IMR-90 (cell line): ENCODE data around the gene TMEM170A. TPM values are rescaled to one million over a fixed set of nuclear protein-coding genes. Genes with fewer than 3 reads are reported as not detected.

Source experiments
- ATAC-seq: fragments of 200-7000 bp; cut with Tn5 transposase; 2 replicates; pipeline ENCODE4 v1.9.1; 2020; ENCODE audit warnings: low read depth, mild to moderate bottlenecking, moderate library complexity
- BruUV-seq: library from RNA; stranded (reverse); fragments of 400-500 nt; replicated peaks from 2 replicates; lab custom pipeline; 2021; lab: Mats Ljungman, UMichigan
- CTCF ChIA-PET: fragments of 300-600 bp; formaldehyde crosslinking; extraction: SDS; loops from one replicate; lab custom pipeline; 2021; ENCODE audit warnings: antibody characterized with exemption; lab: Yijun Ruan, JAX
- POLR2A ChIA-PET: fragments of 300-600 bp; sonication (Branson Sonifier 250); formaldehyde crosslinking; loops from one replicate; lab custom pipeline; 2022; ENCODE audit warnings: antibody characterized with exemption; ENCODE audit not compliant: unreplicated experiment; lab: Charles Lee
- DNase-seq: peaks from one replicate; pipeline ENCODE4 v3.0.0; 2013
- H2AFZ ChIP-seq: replicated peaks from 2 replicates; pipeline ENCODE3; 2013; ENCODE audit warnings: low read length, mild to moderate bottlenecking; ENCODE audit not compliant: poor library complexity
- H2AK5ac ChIP-seq: 2 replicates; pipeline ENCODE4 v1.6.1; 2013; ENCODE audit warnings: low read depth, low read length, inconsistent platforms
- H2AK9ac ChIP-seq: replicated peaks from 2 replicates; pipeline ENCODE3; 2013; ENCODE audit warnings: mild to moderate bottlenecking, low read depth, low read length, moderate library complexity; ENCODE audit not compliant: poor library complexity
- H2BK120ac ChIP-seq: 2 replicates; pipeline ENCODE4 v1.6.1; 2013; ENCODE audit warnings: low read depth, low read length, inconsistent platforms
- H2BK15ac ChIP-seq: 3 replicates; pipeline ENCODE4 v1.6.1; 2013; ENCODE audit warnings: low read depth, low read length, inconsistent platforms
- H2BK20ac ChIP-seq: 2 replicates; pipeline ENCODE4 v1.6.1; 2013; ENCODE audit warnings: low read depth, mild to moderate bottlenecking, inconsistent platforms, low read length, moderate library complexity
- H2BK5ac ChIP-seq: 2 replicates; pipeline ENCODE4 v1.6.1; 2013; ENCODE audit warnings: mild to moderate bottlenecking, low read depth, low read length, inconsistent platforms; ENCODE audit not compliant: poor library complexity, severe bottlenecking
- H3K14ac ChIP-seq: replicated peaks from 2 replicates; pipeline ENCODE4 v1.6.1; 2013; ENCODE audit warnings: low read depth, low read length, inconsistent platforms
- H3K18ac ChIP-seq: 2 replicates; pipeline ENCODE4 v1.6.1; 2013; ENCODE audit warnings: low read depth, low read length, control low read depth
- H3K23ac ChIP-seq: 2 replicates; pipeline ENCODE4 v1.6.1; 2013; ENCODE audit warnings: low read depth, low read length, inconsistent platforms
- H3K27ac ChIP-seq: 2 replicates; pipeline ENCODE4 v1.5.1; 2013; ENCODE audit warnings: mild to moderate bottlenecking, control low read depth, low read length; ENCODE audit not compliant: insufficient read depth
- H3K27me3 ChIP-seq: 2 replicates; pipeline ENCODE4 v1.6.1; 2013; ENCODE audit warnings: low read length; ENCODE audit not compliant: control insufficient read depth, insufficient read depth
- H3K36me3 ChIP-seq: 2 replicates; pipeline ENCODE4 v1.6.1; 2013; ENCODE audit warnings: low read length, mixed read lengths; ENCODE audit not compliant: control insufficient read depth, insufficient read depth
- H3K4ac ChIP-seq: 2 replicates; pipeline ENCODE4 v1.6.1; 2013; ENCODE audit warnings: low read depth, low read length, inconsistent platforms
- H3K4me1 ChIP-seq: 2 replicates; pipeline ENCODE4 v1.6.1; 2013; ENCODE audit warnings: low read length, mixed read lengths; ENCODE audit not compliant: control insufficient read depth, insufficient read depth
- H3K4me2 ChIP-seq: 2 replicates; pipeline ENCODE4 v1.6.1; 2013; ENCODE audit warnings: low read depth, mild to moderate bottlenecking, control low read depth, low read length, moderate library complexity
- H3K4me3 ChIP-seq: 2 replicates; pipeline ENCODE4 v1.5.1; 2013; ENCODE audit warnings: low read depth, mild to moderate bottlenecking, control low read depth, low read length, moderate library complexity; ENCODE audit not compliant: insufficient read depth
- H3K56ac ChIP-seq: 2 replicates; pipeline ENCODE4 v1.6.1; 2013; ENCODE audit warnings: low read length, inconsistent platforms; ENCODE audit not compliant: insufficient read depth; ENCODE audit errors: extremely low read depth
- H3K79me1 ChIP-seq, 2 experiments: 2 replicates each; pipeline ENCODE4 v1.6.1; 2013; ENCODE audit warnings: low read length in 2 of 2, inconsistent platforms in 1 of 2, low read depth in 1 of 2
- H3K9ac ChIP-seq: 2 replicates; pipeline ENCODE4 v1.6.1; 2013; ENCODE audit warnings: low read depth, low read length, control low read depth
- H3K9me1 ChIP-seq: 2 replicates; pipeline ENCODE4 v1.6.1; 2013; ENCODE audit warnings: low read length, inconsistent platforms; ENCODE audit not compliant: insufficient read depth
- H3K9me3 ChIP-seq: 2 replicates; pipeline ENCODE4 v1.6.1; 2013; ENCODE audit warnings: low read length; ENCODE audit not compliant: control insufficient read depth, insufficient read depth
- H4K20me1 ChIP-seq: 2 replicates; pipeline ENCODE4 v1.6.1; 2013; ENCODE audit warnings: low read length, inconsistent platforms; ENCODE audit not compliant: insufficient read depth
- H4K5ac ChIP-seq: 2 replicates; pipeline ENCODE4 v1.6.1; 2013; ENCODE audit warnings: mild to moderate bottlenecking, low read depth, low read length, control low read depth
- H4K8ac ChIP-seq, 2 experiments: 2 replicates each; pipeline ENCODE4 v1.6.1; 2013; ENCODE audit warnings: low read depth in 2 of 2, low read length in 2 of 2, control low read depth in 1 of 2, inconsistent platforms in 1 of 2
- H4K91ac ChIP-seq: 2 replicates; pipeline ENCODE4 v1.6.1; 2013; ENCODE audit warnings: low read depth, low read length, inconsistent platforms; ENCODE audit not compliant: insufficient read depth
- BHLHE40 ChIP-seq: fragments of 150-350 bp; IDR thresholded peaks from 2 replicates; pipeline ENCODE4 v1.6.1; 2016; ENCODE audit warnings: mild to moderate bottlenecking, low read depth, low read length
- CEBPB ChIP-seq: IDR thresholded peaks from 2 replicates; pipeline ENCODE4 v1.6.1; 2012; ENCODE audit warnings: low read depth, low read length, improper control_type of control experiment
- CHD1 ChIP-seq: IDR thresholded peaks from 2 replicates; pipeline ENCODE4 v1.6.1; 2012; ENCODE audit warnings: low read depth, low read length, improper control_type of control experiment
- CTCF ChIP-seq: conservative IDR thresholded peaks from 2 replicates; pipeline ENCODE4 v1.5.1; 2012; ENCODE audit warnings: mild to moderate bottlenecking, low read depth, low read length, improper control_type of control experiment
- ELK1 ChIP-seq: fragments of 150-350 bp; IDR thresholded peaks from 2 replicates; pipeline ENCODE4 v1.6.1; 2016; ENCODE audit warnings: low read depth, mild to moderate bottlenecking, low read length, moderate library complexity, borderline replicate concordance
- MAFK ChIP-seq: IDR thresholded peaks from 2 replicates; pipeline ENCODE4 v1.6.1; 2012; ENCODE audit warnings: low read depth, low read length, improper control_type of control experiment
- MAZ ChIP-seq: IDR thresholded peaks from 2 replicates; pipeline ENCODE4 v1.6.1; 2012; ENCODE audit warnings: low read depth, mild to moderate bottlenecking, low read length, improper control_type of control experiment, moderate library complexity, borderline replicate concordance
- MXI1 ChIP-seq: IDR thresholded peaks from 2 replicates; pipeline ENCODE4 v1.6.1; 2012; ENCODE audit warnings: low read depth, mild to moderate bottlenecking, low read length, moderate library complexity, borderline replicate concordance
- NFE2L2 ChIP-seq: fragments of 150-350 bp; IDR thresholded peaks from 2 replicates; pipeline ENCODE4 v1.6.1; 2016; ENCODE audit warnings: low read depth, mild to moderate bottlenecking, low read length
- POLR2A ChIP-seq: IDR thresholded peaks from 2 replicates; pipeline ENCODE4 v1.6.1; 2012; ENCODE audit warnings: mild to moderate bottlenecking, low read depth, low read length
- RAD21 ChIP-seq: IDR thresholded peaks from 2 replicates; pipeline ENCODE4 v1.6.1; 2012; ENCODE audit warnings: low read length, improper control_type of control experiment
- RCOR1 ChIP-seq: IDR thresholded peaks from 2 replicates; pipeline ENCODE4 v1.6.1; 2012; ENCODE audit warnings: mild to moderate bottlenecking, low read length, improper control_type of control experiment; ENCODE audit not compliant: insufficient replicate concordance
- RFX5 ChIP-seq: IDR thresholded peaks from 2 replicates; pipeline ENCODE4 v1.8.0; 2012; ENCODE audit warnings: low read depth, mild to moderate bottlenecking, low read length, moderate library complexity
- SMC3 ChIP-seq: fragments of 150-350 bp; IDR thresholded peaks from 2 replicates; pipeline ENCODE4 v1.6.1; 2016; ENCODE audit warnings: low read depth, mild to moderate bottlenecking, antibody characterized with exemption, low read length, moderate library complexity
- WGBS, 2 experiments: methylation state at CpG; one replicate each; pipeline versions ENCODE4 v1.1.5 to v1.1.7; 2013; ENCODE audit warnings: missing lambda C conversion rate in 2 of 2; ENCODE audit not compliant: insufficient read length in 1 of 2; ENCODE audit errors: extremely low coverage in 2 of 2; 5-methylcytosine and 5-hydroxymethylcytosine counted together
- dilution Hi-C: fragments of 300-500 bp; cut with HindIII; formaldehyde crosslinking; loops from one replicate; pipeline ENCODE4 v1.14.3; 2018; ENCODE audit warnings: low sequenced_read_pairs; ENCODE audit not compliant: unreplicated experiment
- in situ Hi-C: fragments of 300-500 bp; cut with MboI; formaldehyde crosslinking; loops from 3 replicates; pipeline ENCODE4 v1.14.3; 2019; ENCODE audit warnings: low sequenced_read_pairs, inconsistent platforms, mixed read lengths
- intact Hi-C: fragments of 100-400 bp; cut with micrococcal nuclease; formaldehyde crosslinking; loops from 2 replicates; pipeline ENCODE4 v1.10.0; 2022
- polyA plus RNA-seq, 3 experiments: library from polyadenylated mRNA; depleted of rRNA; stranded (reverse); fragments of >200 nt; gene quantifications; 2 replicates each; pipeline ENCODE4 v1.2.3, GENCODE V29; 2012; ENCODE audit warnings: low replicate concordance in 1 of 3
- total RNA-seq: library from RNA; depleted of rRNA; stranded (reverse); fragments of >200 nt; gene quantifications from 2 replicates; pipeline ENCODE4 v1.2.3, GENCODE V29; 2012

TMEM170A gene
- total and polyA plus RNA-seq, 2 of the 4 experiments (the other 2 are of a cell fraction) = 7.3 to 10.9 TPM

- H3K27ac ChIP-seq = no peak overlapping the region
- no CpG with 5 or more reads among the region's 3 CpGs for WGBS, 2 experiments
- no peaks in the 10 kb centered on the region for H3K4me1 ChIP-seq
- no peak overlapping the region for H3K4me3 ChIP-seq
- H3K56ac ChIP-seq = no peak overlapping the region
- no peak overlapping the region for H2BK5ac ChIP-seq
- no peak overlapping the region for H3K23ac ChIP-seq
- no peak overlapping the region for H2AFZ ChIP-seq
- H2AK5ac ChIP-seq = no peak overlapping the region
- H3K4ac ChIP-seq = no peak overlapping the region
- no peak overlapping the region for H2BK15ac ChIP-seq
- H4K5ac ChIP-seq = no peak overlapping the region
- ATAC-seq (no peak), DNase-seq (peak; percentile 33)
- no peak overlapping the region for H3K18ac ChIP-seq
- peaks cover 0 to 5% of the 10 kb centered on the region in 2 experiments; a peak in 2 of 4 replicates for H3K79me1 ChIP-seq
- H4K20me1 ChIP-seq = no peaks in the 10 kb centered on the region
- BruUV-seq = TSS peak; percentile 22
- intact Hi-C loops = no loop called here
- no peak overlapping the region for H3K4me2 ChIP-seq
- dilution Hi-C loops = no loop called here
- in situ Hi-C loops = no loop called here
- H4K8ac ChIP-seq = no peak overlapping the region
- ChIA-PET POLR2A (no interaction called here), CTCF (no interaction called here)
- H3K27me3 ChIP-seq = no peaks in the 10 kb centered on the region
- TF ChIP-seq CHD1 (no peak), ELK1 (no peak), MXI1 (no peak), MAFK (no peak), SMC3 (no peak), BHLHE40 (no peak), RCOR1 (no peak), POLR2A (no peak), NFE2L2 (no peak), RAD21 (no peak), RFX5 (no peak), MAZ (no peak), CEBPB (no peak), CTCF (no peak)
- no peak overlapping the region for H2BK120ac ChIP-seq
- H2BK20ac ChIP-seq = no peak overlapping the region
- H3K14ac ChIP-seq = no peak overlapping the region
- peaks cover 6% of the 10 kb centered on the region for H3K36me3 ChIP-seq
- no peaks in the 10 kb centered on the region for H3K9me3 ChIP-seq
- no peak overlapping the region for H3K9ac ChIP-seq
- no peak overlapping the region for H4K91ac ChIP-seq
- H2AK9ac ChIP-seq = no peak overlapping the region
- no peaks in the 10 kb centered on the region for H3K9me1 ChIP-seq
Observed at GRCh38 chr16:75443298-75443697, 21.2 kb downstream of the TMEM170A start.
